ENCODE results near the gene BCL6. TPM values are rescaled to one million over a fixed set of nuclear protein-coding genes. Genes with fewer than 3 reads are reported as not detected.

BCL6 gene
- total and polyA plus RNA-seq, 2 of the 8 experiments (the other 6 are each of a cell fraction or from before 2014, with no cell fraction given), result 5.7 to 10.4 TPM

- no peaks in the 10 kb centered on the region for H3K36me3 ChIP-seq (ENCODE audit: control insufficient read depth in 2 of 4, insufficient read depth in 4 of 4, low read length in 3 of 4)
- H2BK5ac ChIP-seq (ENCODE audit: low read depth, low read length), result no peak overlapping the region
- no peak overlapping the region for H2BK12ac ChIP-seq (ENCODE audit: low read depth, low read length)
- H3K4me3 ChIP-seq (ENCODE audit: extremely low read depth in 1 of 4, insufficient read depth in 2 of 4, low read depth in 3 of 4, low read length in 4 of 4), result no peak overlapping the region
- no peak overlapping the region for H4K8ac ChIP-seq (ENCODE audit: extremely low read depth, insufficient read depth, low read length)
- no peak overlapping the region for H2AK5ac ChIP-seq (ENCODE audit: low read depth, low read length)
- ChIA-PET POLR2A (ENCODE audit: partially characterized antibody) (no interaction called here), CTCF (ENCODE audit: partially characterized antibody) (interaction anchor here (0.7 to 6.4 kb wide), 6 partner anchors 8 to 378 kb away, joined by 3 to 44 read pairs (median 9); partner anchors contain the start of gene SST)
- WGBS, 2 experiments (ENCODE audit: extremely low coverage in 1 of 2, insufficient coverage in 1 of 2, insufficient read length in 1 of 2, insufficient replicate concordance in 2 of 2, low coverage in 1 of 2, low lambda C conversion rate in 2 of 2, missing lambda C conversion rate in 1 of 2), result 54% methylated on average over 4 of the region's 4 CpGs; no CpG with 5 or more reads in 1 of the 2 experiments
- H3K79me1 ChIP-seq (ENCODE audit: low read depth, low read length), result no peaks in the 10 kb centered on the region
- H3K9me3 ChIP-seq (ENCODE audit: insufficient read depth in 2 of 2, low read depth in 1 of 2, low read length in 1 of 2), result no peaks in the 10 kb centered on the region
- H4K91ac ChIP-seq (replicated peaks; ENCODE audit: insufficient read length, low read length), result no peak overlapping the region
- H3K18ac ChIP-seq (ENCODE audit: extremely low read depth, low read length), result no peak overlapping the region
- no peak overlapping the region for H2BK15ac ChIP-seq (ENCODE audit: low read length)
- TF ChIP-seq SRF (IDR thresholded peaks at IDR 0.05; ENCODE audit: low read depth, low read length) (no peak), ATF2 (IDR thresholded peaks at IDR 0.05; ENCODE audit: low read length) (no peak), JUND (IDR thresholded peaks at IDR 0.05; ENCODE audit: low read length) (no peak), E2F6 (IDR thresholded peaks at IDR 0.05) (no peak), CHD2 (IDR thresholded peaks at IDR 0.05; ENCODE audit: low read length) (no peak), TAF7 (optimal IDR thresholded peaks at IDR 0.05; ENCODE audit: borderline replicate concordance, low read depth, low read length) (no peak), SIRT6 (IDR thresholded peaks at IDR 0.05; ENCODE audit: low read length) (no peak), CHD1 (IDR thresholded peaks at IDR 0.05; ENCODE audit: low read depth, low read length) (no peak)
- H3K27me3 ChIP-seq (replicated peaks in 1 of 4; ENCODE audit: control insufficient read depth in 3 of 4, extremely low read depth in 1 of 4, insufficient read depth in 3 of 4, low read length in 3 of 4), result no peaks in the 10 kb centered on the region
- no peaks in the 10 kb centered on the region for H3K4me1 ChIP-seq (replicated peaks in 1 of 4; ENCODE audit: control insufficient read depth in 3 of 4, insufficient read depth in 4 of 4, low read length in 3 of 4)
- no peak overlapping the region for H3K4me2 ChIP-seq (ENCODE audit: insufficient read depth in 1 of 2, low read depth in 2 of 2, low read length in 2 of 2)
- H2BK120ac ChIP-seq (replicated peaks; ENCODE audit: low read depth, low read length), result no peak overlapping the region
- FAIRE-seq, result no peak
- H3K23ac ChIP-seq (ENCODE audit: insufficient read length), result no peak overlapping the region
- no peak for DNase-seq (ENCODE audit: low read depth in 1 of 2, low spot score in 2 of 2)
- H2BK20ac ChIP-seq (ENCODE audit: low read length), result no peak overlapping the region
- H3K14ac ChIP-seq (ENCODE audit: insufficient read length), result no peak overlapping the region
- no peak overlapping the region for H2AFZ ChIP-seq (ENCODE audit: low read length)
- no peak overlapping the region for H3K4ac ChIP-seq (replicated peaks; ENCODE audit: insufficient read length, low read depth, low read length)
- H3K56ac ChIP-seq (replicated peaks; ENCODE audit: insufficient read length, low read depth, low read length), result no peak overlapping the region
- H4K5ac ChIP-seq (ENCODE audit: insufficient read length, low read depth, low read length), result no peak overlapping the region
- no peak overlapping the region for H3K9ac ChIP-seq (replicated peaks in 1 of 4; ENCODE audit: extremely low read depth in 1 of 4, low read depth in 3 of 4, low read length in 3 of 4)
- no peak overlapping the region for H3K27ac ChIP-seq (ENCODE audit: low read depth, low read length)
- H3K79me2 ChIP-seq (ENCODE audit: control insufficient read depth in 1 of 2, insufficient read depth in 2 of 2, low read length in 2 of 2), result no peaks in the 10 kb centered on the region
- no peaks in the 10 kb centered on the region for H4K20me1 ChIP-seq (replicated peaks in 1 of 2; ENCODE audit: control insufficient read depth in 1 of 2, insufficient read depth in 2 of 2, low read length in 2 of 2)
- no peaks in the 10 kb centered on the region for H3K23me2 ChIP-seq (ENCODE audit: low read depth, low read length)
Measured at GRCh38 chr3:187696021-187696420, 49.2 kb downstream of the BCL6 start.
